Raji (cell line): Measurements from ENCODE around the gene SH3BP1.

Source experiments
- POLR2A ChIP-seq: IDR thresholded peaks from 2 replicates; pipeline ENCODE4 v1.6.1; 2011; ENCODE audit warnings: low read depth, low read length, control low read depth; ENCODE audit not compliant: insufficient read depth

The SH3BP1 gene

GRCh38 chr22:37703906-37704305 lies 64.4 kb downstream of the SH3BP1 start:
- no peak for TF ChIP-seq POLR2A

- TF ChIP-seq POLR2A, result no peak
These were observed 65.2 kb downstream of the SH3BP1 start for GRCh38 chr22:37704645-37705044.

DNA sequence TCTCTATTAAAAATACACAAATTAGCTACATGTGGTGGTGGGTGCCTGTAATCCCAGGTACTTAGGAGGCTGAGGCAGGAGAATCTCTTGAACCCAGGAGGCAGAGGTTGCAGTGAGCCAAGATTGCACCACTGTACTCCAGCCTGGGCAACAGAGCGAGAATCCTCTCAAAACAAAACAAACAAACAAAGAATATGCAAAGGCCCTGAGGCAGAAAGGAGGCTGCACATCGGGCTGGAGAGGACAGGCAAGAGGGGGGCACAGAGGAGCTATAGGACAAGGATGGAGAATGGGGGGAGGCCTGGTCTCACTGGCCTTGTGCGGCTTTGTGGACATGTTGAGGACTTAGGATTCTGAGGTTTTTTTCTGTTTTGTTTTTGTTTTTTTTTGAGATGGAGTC lies 65.7 kb downstream of the SH3BP1 start:
- TF ChIP-seq POLR2A, result no peak
